Pancreas (tissue), 10 donors: Measurements from ENCODE around the gene NRCAM. TPM values are rescaled to one million over a fixed set of nuclear protein-coding genes. Genes with fewer than 3 reads are reported as not detected.

Experiments used
- ATAC-seq, 4 donors: fragments of 200-7000 bp; cut with Tn5 transposase; one replicate each; pipeline versions ENCODE4 v1.8.0 to v1.9.1; 2020; ENCODE audit warnings: mild to moderate bottlenecking in 4 of 4, moderate library complexity in 4 of 4
- DNase-seq, 6 donors: peaks; one replicate each; pipeline ENCODE4 v3.0.0-alpha.2; 2020
- FAIRE-seq: peaks from 2 replicates; lab custom pipeline; 2012; peaks lifted over from hg19 to GRCh38; lab: Jason Lieb, UNC
- H3K27ac ChIP-seq, 4 donors: fragments of 200-600 bp; sonication (generic); 1 replicate in 3 of 4; 2 replicates in 1 of 4; pipeline versions ENCODE4 v1.5.0 to v1.8.0; 2020
- H3K27me3 ChIP-seq, 4 donors: fragments of 200-600 bp; one replicate each; pipeline ENCODE4 v1.8.0; 2021
- H3K36me3 ChIP-seq, 3 donors: fragments of 200-600 bp; sonication (generic) in 1 of 3; one replicate each; pipeline versions ENCODE4 v1.5.0 to v1.8.0; 2020 to 2021
- H3K4me1 ChIP-seq, 3 donors: fragments of 200-600 bp; one replicate each; pipeline ENCODE4 v1.8.0; 2021
- H3K4me3 ChIP-seq, 4 donors: fragments of 200-600 bp; sonication (generic) in 2 of 4; one replicate each; pipeline versions ENCODE4 v1.5.0 to v1.8.0; 2020 to 2021
- H3K9me3 ChIP-seq, 4 donors: fragments of 200-600 bp; one replicate each; pipeline ENCODE4 v1.8.0; 2021
- CTCF ChIP-seq, 4 donors: fragments of 200-600 bp; sonication (generic) in 3 of 4; IDR thresholded peaks; one replicate each; pipeline versions ENCODE4 v1.5.0 to v1.8.0; 2021; ENCODE audit warnings: antibody characterized with exemption in 4 of 4
- WGBS, 2 donors: extraction: QIAGEN DNeasy Blood & Tissue Kit; methylation state at CpG; one replicate each; pipeline ENCODE4 v1.1.7; 2013; 5-methylcytosine and 5-hydroxymethylcytosine counted together
- intact Hi-C, 3 donors: fragments of 100-400 bp; cut with DNase I; formaldehyde crosslinking; loops; one replicate each; pipeline versions ENCODE4 v1.11.1 to v1.14.2; 2022
- polyA plus RNA-seq, 2 donors: library from polyadenylated mRNA; stranded (reverse); fragments of 200-250 nt; gene quantifications; one replicate each; pipeline ENCODE4 v1.2.3, GENCODE V29; 2013
- total RNA-seq, 6 donors: library from RNA; stranded (reverse); fragmentation: NEBNext Ultra II Directional in 4 of 6; extraction: Animal tissue kit (Norgen Biotek cat#: 25700) in 4 of 6; gene quantifications; one replicate each; pipeline versions ENCODE4 v1.2.1 to v1.2.4, GENCODE V29; 2021 to 2023
- donor health status: healthy with polysubstance abuse.
- donor health status: DM: no; HTN: no; CAD: no; lungs with moderate emphysema.
- donor health status: DM: no; HTN: no; CAD: no.
- donor health status: control.
- donor health status: control.
- donor health status: Bipolar disorder and iron deficiency.
- donor health status: DM: yes; HTN: yes; CAD: no.
- donor health status: DM: no; HTN: no; CAD: no.
- donor health status: DM: no; HTN: no; CAD: no.
- donor health status: DM: yes; HTN: yes; CAD: no.

Gene NRCAM
- total and polyA plus RNA-seq, 8 donors = 14.1 to 53.6 (median 40.4) TPM

- peak; percentile 76 to 89 (median 82) for ATAC-seq
- no peak for TF ChIP-seq CTCF (IDR thresholded peaks at IDR 0.05)
- no peaks in the 10 kb centered on the region for H3K9me3 ChIP-seq
- peak overlapping the region in 1 of 4 donors; percentile 28 for H3K27ac ChIP-seq
- DNase-seq = no peak
- 51 to 54% methylated on average over 8 of the region's 8 CpGs for WGBS, 2 donors
- peaks cover 0 to 6% (median 0%) of the 10 kb centered on the region in 3 donors for H3K4me1 ChIP-seq
- H3K27me3 ChIP-seq = no peaks in the 10 kb centered on the region
- intact Hi-C loops = no loop called here
- H3K4me3 ChIP-seq = no peak overlapping the region
- no peaks in the 10 kb centered on the region for H3K36me3 ChIP-seq
- FAIRE-seq = no peak
These were observed 40.3 kb downstream of the NRCAM start for GRCh38 chr7:108415821-108416536.

- Histone ChIP-seq H3K4me1 (peaks cover 0 to 6% (median 0%) of the 10 kb centered on the region in 3 donors), H3K36me3 (no peaks in the 10 kb centered on the region), H3K27me3 (no peaks in the 10 kb centered on the region), H3K9me3 (no peaks in the 10 kb centered on the region), H3K4me3 (no peak overlapping the region), H3K27ac (no peak overlapping the region)
- FAIRE-seq = no peak
- intact Hi-C loops = no loop called here
- no peak for DNase-seq
- WGBS, 2 donors = 56 to 60% methylated on average over 4 of the region's 4 CpGs
- peak in 1 of 4 donors; percentile 14 for ATAC-seq
- TF ChIP-seq CTCF (IDR thresholded peaks at IDR 0.05) = no peak
These were observed 41.2 kb downstream of the NRCAM start for GRCh38 chr7:108415084-108415483.

- intact Hi-C loops = no loop called here
- H3K4me1 ChIP-seq = peaks cover 0 to 6% (median 0%) of the 10 kb centered on the region in 3 donors
- DNase-seq (no peak), ATAC-seq (peak; percentile 32 to 55 (median 46)), FAIRE-seq (no peak)
- no peaks in the 10 kb centered on the region for H3K9me3 ChIP-seq
- H3K27ac ChIP-seq = no peak overlapping the region
- no peak overlapping the region for H3K4me3 ChIP-seq
- H3K27me3 ChIP-seq = no peaks in the 10 kb centered on the region
- H3K36me3 ChIP-seq = no peaks in the 10 kb centered on the region
- no peak for TF ChIP-seq CTCF (IDR thresholded peaks at IDR 0.05)
- 74 to 82% methylated on average over 3 of the region's 3 CpGs for WGBS, 2 donors
These were observed 42.3 kb downstream of the NRCAM start for GRCh38 chr7:108413782-108414492.

GRCh38 chr7:108413337-108413736 lies 42.9 kb downstream of the NRCAM start:
- no peaks in the 10 kb centered on the region for H3K36me3 ChIP-seq
- no peaks in the 10 kb centered on the region for H3K9me3 ChIP-seq
- FAIRE-seq (no peak), DNase-seq (no peak), ATAC-seq (no peak)
- intact Hi-C loops = no loop called here
- peaks cover 5 to 8% (median 5%) of the 10 kb centered on the region in 3 donors for H3K4me1 ChIP-seq
- no peak overlapping the region for H3K4me3 ChIP-seq
- no peak overlapping the region for H3K27ac ChIP-seq
- no peak for TF ChIP-seq CTCF (IDR thresholded peaks at IDR 0.05)
- no peaks in the 10 kb centered on the region for H3K27me3 ChIP-seq

GRCh38 chr7:108409146-108409545 lies 47.1 kb downstream of the NRCAM start:
- intact Hi-C loops = no loop called here
- Histone ChIP-seq H3K36me3 (no peaks in the 10 kb centered on the region), H3K27me3 (no peaks in the 10 kb centered on the region), H3K27ac (no peak overlapping the region), H3K4me1 (peaks cover 9 to 27% (median 26%) of the 10 kb centered on the region in 3 donors), H3K4me3 (no peak overlapping the region), H3K9me3 (no peaks in the 10 kb centered on the region)
- FAIRE-seq (no peak), DNase-seq (no peak), ATAC-seq (no peak)
- WGBS, 2 donors = 91 to 95% methylated on average over 6 of the region's 6 CpGs
- no peak for TF ChIP-seq CTCF (IDR thresholded peaks at IDR 0.05)
